Measurements from ENCODE around the gene HYAL2.
"Not testable (repeated sequence)": the region's sequence is repeated elsewhere in the genome, so short reads cannot be mapped to it uniquely, and the experiment has no call there.

The HYAL2 gene

DNA sequence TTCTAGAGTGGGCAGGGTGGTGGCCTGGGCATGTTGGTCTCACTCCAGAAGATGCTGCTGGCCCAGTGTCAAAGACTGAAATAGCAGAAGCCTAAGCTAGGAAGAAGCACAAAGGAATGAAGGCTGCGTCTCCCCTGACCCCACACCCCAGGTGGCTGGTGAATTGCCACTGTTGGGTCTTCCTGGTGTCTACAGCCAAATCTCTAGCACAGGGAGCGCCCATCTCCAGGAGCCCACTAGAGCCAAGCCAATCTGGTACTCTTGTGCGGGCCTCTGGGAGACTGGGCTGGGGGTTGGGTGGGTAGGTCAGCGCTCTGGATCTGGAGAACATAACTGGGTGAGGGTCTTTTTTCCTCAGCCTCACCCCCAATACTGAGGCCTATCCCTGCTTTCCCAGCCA, 4.6 kb upstream of the HYAL2 start:
- DNase-seq, result peak; percentile 27

GRCh38 chr3:50326182-50326541, 3.6 kb upstream of the HYAL2 start:
- DNase-seq, result no peak

DNA sequence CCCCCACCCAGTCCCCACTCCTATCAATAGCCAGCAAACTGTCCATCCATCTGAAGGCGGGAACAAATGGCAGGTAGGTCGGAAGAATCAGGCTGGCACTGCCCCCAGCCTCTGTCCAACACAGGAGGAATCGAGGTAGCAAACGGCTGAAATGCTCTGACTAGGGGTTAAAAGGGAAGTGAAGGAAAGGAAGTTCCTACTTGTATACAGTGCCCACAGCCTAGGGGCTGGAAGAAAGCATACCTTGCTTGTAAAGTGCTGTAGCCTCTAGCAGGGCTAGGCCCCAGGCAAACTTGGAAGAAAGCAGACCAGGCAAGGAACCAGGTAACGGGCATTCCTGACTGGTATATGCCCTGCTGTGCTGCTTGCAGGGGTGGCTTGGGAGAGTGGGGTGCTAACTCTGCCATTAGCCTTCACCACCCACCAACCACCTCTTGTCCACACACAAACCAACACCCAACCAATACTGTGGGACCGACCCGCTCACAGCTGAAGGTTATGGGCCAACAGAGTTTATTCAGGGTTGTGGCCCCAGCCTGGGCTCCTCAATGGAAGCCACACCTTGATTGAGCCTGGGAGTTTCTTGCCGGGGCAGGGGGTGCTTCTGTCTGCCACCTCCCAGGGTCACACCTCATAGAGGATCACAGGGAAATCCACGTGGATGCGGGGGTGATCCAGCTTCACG, 3.1 kb upstream of the HYAL2 start:
- no peak for DNase-seq

DNA sequence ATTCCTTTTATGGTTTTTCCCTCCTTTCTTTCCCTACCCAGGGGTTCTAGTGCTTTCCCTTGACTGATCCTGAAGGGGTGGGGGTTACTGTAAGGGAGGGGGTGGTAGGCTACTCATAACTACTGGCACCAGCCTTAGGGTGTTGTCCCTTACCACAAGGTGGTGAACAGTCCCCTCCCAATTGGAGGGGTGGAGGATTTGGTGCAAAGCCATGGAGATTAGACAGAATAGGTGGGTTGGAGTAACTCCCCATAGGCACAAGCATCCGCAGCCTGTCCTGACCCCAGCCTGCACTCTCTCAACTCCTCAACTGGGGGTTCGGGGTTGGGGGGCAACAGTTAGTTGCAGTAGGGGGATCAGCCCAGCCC, 2.6 kb upstream of the HYAL2 start:
- peak; percentile 19 for DNase-seq

DNA sequence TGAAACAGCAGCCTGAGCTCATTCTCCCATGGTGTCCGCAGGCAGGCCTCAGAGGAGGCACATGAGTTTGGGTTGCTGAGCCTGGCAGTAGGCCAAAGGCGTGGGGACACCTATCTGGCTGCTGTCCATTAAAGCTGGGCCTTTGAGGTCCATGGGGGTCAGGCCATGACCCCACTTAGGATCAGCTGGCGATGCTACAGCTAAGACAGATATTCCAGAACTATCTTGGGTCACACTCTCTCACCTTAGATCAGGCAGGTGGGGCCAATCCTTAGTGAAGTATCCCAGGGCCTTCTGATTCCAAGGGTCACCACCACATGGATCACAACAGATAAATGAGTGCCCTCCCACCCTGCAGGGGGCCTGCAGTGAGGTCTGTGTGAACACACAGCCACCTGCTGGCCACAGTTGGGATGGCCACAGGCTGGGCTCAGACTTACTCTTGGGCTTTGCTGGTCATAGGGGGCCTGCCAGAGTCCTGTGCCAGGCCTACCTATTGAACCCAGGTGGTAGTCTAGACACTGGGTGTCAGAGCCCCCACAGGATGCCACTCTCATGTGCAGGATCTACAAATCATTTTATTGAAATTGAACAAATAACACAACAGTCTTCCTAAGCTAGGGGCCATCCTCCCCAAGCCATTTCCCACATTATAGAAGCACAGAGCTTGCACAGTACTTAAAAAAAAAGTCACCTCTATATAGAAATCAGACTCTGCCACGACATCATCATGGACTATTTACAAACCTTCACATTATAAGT, 2.0 kb upstream of the HYAL2 start:
- DNase-seq, result peak; percentile 79

DNA sequence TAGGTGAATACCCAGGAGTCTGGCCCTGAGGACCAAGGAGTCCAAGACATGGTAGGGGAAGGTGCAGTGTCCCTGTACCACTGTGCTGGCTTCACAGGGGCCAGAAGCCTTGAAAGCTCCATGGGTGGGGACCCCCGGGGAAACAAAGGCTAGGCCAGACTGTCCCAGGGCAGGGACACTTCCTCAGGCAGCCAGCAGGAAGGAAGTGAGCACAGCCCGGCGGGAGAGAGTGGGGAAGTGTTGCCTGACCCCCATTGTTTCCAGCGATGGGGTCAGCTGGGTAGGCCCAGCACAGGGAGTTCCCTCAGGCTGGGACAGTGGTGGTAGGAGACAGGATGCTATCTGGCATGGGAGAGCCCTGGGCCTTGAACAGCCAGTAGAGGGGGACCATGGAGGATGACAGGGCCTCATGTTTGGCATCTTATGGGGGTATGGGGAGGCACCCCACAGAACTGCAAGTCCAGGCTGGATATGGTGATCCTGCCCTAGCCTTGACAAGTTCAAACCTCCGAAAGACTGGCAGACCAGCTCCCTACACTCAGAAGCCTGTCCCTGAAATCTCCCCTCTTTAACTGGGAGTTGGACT, 1.2 kb upstream of the HYAL2 start:
- peak; percentile 35 for DNase-seq

- no peak for DNase-seq
Observed at GRCh38 chr3:50323092-50323600, 601 bp upstream of the HYAL2 start.

GRCh38 chr3:50322115-50322385, 495 bp downstream of the HYAL2 start:
- DNase-seq, result no peak

GRCh38 chr3:50321336-50322114, 1.0 kb downstream of the HYAL2 start:
- DNase-seq, result peak; percentile 93

GRCh38 chr3:50320853-50321335, 1.7 kb downstream of the HYAL2 start:
- peak; percentile 87 for DNase-seq

DNA sequence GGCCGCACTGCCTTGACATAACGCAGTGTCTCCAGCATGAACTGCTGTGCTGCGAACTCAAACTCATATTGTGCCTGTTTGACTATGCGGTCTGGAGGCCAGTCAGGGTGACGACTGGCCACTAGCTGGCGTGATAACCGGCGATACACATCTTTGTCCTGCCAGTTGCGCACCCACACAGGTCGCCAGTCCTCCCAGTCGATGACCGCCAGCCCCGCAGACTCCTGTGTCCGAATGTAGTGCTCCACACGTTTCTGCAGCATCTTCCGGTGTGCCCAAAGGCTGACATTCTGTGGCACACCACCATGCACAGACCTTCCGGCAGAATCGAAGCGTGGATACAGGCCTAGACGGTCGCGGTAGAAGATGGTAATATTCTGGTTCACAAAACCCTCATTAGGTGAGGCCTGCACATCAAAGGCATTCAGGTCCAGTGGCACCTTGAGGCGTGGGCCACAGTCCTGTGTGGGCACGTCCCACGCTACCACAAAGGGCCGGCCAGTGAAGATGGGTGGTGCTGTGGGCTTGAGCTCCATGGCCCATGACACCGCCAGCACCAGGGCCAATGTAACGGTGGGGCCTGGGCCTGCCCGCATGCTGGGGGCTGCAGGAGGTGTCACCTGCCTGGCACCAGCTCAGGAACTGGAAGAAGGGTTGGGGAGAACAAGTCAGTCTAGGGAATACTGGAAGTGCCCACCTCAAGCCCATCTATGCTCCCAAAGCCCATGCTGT, 2.5 kb downstream of the HYAL2 start:
- no peak for DNase-seq

- peak; percentile 17 for DNase-seq
Observed at GRCh38 chr3:50319181-50319893, 3.2 kb downstream of the HYAL2 start.

DNA sequence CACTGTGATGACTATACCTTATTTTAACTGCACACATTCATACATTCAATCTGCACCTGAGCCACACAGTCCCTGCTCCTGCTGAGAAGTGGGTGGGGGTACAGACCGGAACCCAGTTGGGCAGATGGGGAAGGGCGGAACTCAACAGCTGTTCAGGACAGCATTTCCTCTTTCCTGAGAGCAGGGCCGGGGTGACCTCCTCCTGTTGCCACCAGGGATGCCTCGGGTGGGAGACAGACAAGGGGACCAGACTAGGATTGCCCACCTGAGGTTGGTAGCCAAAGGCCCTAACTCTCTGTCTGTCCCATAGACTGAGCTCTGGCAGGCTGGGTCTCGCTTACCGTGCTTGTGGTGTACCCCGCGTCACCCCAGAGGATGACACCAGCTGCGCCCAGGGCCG, 3.9 kb downstream of the HYAL2 start:
- DNase-seq, result peak; percentile 32

GRCh38 chr3:50318163-50318562, 4.4 kb downstream of the HYAL2 start:
- peak; percentile 24 for DNase-seq

DNA sequence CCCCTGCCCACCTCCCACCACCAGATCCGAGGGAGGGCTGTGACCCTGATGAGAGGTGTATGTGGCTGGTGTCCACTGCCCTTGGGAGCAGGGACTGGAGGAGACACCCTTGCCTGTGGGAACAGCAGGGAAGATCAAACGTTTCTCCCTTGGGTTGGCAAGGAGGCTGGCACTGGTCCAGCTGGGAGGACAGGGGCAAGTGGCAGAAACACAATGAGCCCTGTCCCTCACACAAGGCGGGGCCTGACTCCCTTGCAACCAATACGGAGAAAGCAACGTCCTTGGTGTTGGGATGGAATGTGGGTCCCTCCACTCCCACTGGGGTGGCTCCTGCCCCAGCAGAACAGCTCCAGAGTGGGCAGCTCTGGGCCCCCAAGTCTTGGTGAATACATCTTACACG, 5.2 kb downstream of the HYAL2 start:
- peak; percentile 24 for DNase-seq

- peak; percentile 20 for DNase-seq
Observed at GRCh38 chr3:50316657-50317242, 5.8 kb downstream of the HYAL2 start.

GRCh38 chr3:50314816-50315215, 7.7 kb downstream of the HYAL2 start:
- no peak for DNase-seq

- DNase-seq, result no peak
Observed at GRCh38 chr3:50314342-50314741, 8.2 kb downstream of the HYAL2 start.

DNA sequence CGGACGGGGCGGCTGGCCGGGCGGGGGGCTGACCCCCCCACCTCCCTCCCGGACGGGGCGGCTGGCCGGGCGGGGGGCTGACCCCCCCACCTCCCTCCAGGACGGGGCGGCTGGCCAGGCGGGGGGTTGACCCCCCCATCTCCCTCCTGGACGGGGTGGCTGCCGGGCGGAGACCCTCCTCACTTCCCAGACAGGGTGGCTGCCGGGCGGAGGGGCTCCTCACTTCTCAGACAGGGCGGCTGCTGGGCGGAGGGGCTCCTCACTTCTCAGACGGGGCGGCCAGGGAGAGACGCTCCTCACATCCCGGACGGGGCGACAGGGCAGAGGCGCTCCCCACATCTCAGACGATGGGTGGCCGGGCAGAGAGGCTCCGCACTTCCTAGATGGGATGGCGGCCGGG, 10.5 kb downstream of the HYAL2 start:
- not testable (repeated sequence) for DNase-seq

GRCh38 chr3:50304601-50305000, 17.9 kb downstream of the HYAL2 start:
- DNase-seq, result no peak

DNA sequence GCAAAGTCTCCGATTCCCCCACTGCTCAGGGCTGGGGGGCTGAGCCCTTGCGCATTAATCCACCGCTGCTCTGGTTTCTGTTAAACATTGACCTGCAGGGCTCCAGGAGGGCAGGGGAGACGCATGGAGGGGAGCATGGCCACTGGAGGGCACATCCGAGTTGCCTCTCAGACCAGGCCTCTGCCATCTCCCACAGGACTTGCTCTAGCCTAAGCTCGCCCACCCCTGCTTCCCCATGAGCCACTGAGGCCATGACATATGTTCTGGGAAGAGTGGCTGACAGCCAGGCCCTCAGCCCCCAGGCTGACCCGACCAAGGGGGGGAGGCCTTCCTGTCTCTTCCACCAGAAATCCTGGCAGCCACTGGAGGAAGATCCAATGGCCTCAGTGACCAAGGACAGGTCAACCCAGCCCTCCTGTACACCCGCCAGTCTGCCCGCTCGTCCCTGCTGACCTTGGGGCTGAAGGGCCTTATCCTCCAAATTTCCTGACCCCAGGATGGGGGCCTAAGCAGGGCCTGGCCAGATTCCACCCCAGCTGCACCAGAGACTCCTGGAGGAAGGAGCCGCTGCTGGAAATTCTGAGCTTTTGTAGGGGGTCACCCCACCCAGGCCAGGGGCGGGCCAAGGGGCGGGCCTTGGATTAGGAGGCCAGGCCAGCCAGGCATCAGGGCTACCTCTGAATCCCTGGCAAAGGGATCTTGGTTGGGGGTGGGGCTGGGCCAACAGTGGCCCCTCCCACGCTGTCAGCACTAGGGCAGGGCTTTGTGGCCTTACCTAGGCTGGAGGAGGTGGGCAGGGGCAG, 19.3 kb downstream of the HYAL2 start, which contains the start of gene HYAL1:
HYAL1 (minus strand) TSS at position 562 of the 803 bp plus-strand sequence. CDS start 618 bp downstream, outside the sequence.
- peak; percentile 71 for DNase-seq
